Nephron progenitor cell (in vitro differentiated cells): Measurements from ENCODE around the gene SFXN5.

Experiments used
- DNase-seq: peaks from one replicate; pipeline ENCODE4 v3.0.0; 2021
- H3K27ac Mint-ChIP-seq: 2 replicates; pipeline ENCODE4 v1.8.0; 2021; ENCODE audit warnings: mild to moderate bottlenecking, moderate library complexity, mixed read lengths
- H3K27me3 Mint-ChIP-seq: 2 replicates; pipeline ENCODE4 v1.8.0; 2021; ENCODE audit warnings: mild to moderate bottlenecking, low read depth, mixed read lengths; ENCODE audit not compliant: poor library complexity
- H3K36me3 Mint-ChIP-seq: 2 replicates; pipeline ENCODE4 v1.8.0; 2021; ENCODE audit warnings: low read depth, mixed read lengths
- H3K4me1 Mint-ChIP-seq: 2 replicates; pipeline ENCODE4 v1.8.0; 2021; ENCODE audit warnings: mixed read lengths
- H3K4me3 Mint-ChIP-seq: 2 replicates; pipeline ENCODE4 v1.8.0; 2021; ENCODE audit warnings: mild to moderate bottlenecking, moderate library complexity, mixed read lengths
- H3K9me3 Mint-ChIP-seq: 2 replicates; pipeline ENCODE4 v1.8.0; 2021; ENCODE audit warnings: mild to moderate bottlenecking, moderate library complexity, mixed read lengths
- TF ChIP-seq, protein P1 (sequence below): fragments of 200-600 bp; sonication (generic); IDR thresholded peaks from 2 replicates; pipeline ENCODE4 v1.5.0; 2021; ENCODE audit warnings: antibody characterized with exemption

The SFXN5 gene

DNA sequence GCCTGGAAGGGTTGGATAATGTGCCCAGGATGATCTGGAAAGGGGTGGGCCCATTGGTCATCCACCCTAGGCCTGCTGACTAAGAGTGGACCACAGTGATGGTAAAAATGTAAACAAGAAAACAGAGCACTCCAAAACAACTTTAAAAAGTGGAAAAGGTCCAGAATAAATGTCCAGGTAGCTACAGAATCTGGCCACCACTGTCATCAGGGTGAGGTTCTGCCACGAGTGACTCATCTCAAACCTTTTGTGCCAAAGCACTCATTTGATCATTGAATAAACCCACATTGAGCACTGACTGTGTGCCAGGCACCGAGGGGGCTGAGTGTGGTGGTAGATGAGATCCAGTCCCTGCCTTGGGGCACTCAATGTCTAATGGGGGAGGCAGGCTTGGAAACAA lies 89.3 kb downstream of the SFXN5 start:
- H3K4me3 Mint-ChIP-seq: no peak overlapping the region

DNA sequence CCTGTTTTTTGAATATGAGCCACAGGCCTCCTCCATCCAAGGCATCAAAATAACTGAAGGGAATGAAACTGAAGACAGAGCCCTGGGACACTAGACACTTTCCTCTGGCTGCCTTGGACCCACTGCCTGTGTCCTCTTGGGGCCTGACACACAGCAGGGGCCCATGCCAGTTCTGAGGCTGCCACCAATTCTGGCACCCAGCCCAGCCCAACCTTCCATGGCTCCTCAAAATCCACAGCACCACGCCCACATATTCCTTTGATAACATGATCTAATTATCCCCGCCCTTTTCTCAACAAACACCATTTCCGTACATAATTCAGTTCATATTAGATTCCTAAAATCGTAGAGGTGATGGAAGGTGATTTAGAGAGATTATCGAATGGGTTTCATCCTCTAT lies 90.0 kb downstream of the SFXN5 start:
- DNase-seq: no peak
- TF ChIP-seq, protein P1, sequence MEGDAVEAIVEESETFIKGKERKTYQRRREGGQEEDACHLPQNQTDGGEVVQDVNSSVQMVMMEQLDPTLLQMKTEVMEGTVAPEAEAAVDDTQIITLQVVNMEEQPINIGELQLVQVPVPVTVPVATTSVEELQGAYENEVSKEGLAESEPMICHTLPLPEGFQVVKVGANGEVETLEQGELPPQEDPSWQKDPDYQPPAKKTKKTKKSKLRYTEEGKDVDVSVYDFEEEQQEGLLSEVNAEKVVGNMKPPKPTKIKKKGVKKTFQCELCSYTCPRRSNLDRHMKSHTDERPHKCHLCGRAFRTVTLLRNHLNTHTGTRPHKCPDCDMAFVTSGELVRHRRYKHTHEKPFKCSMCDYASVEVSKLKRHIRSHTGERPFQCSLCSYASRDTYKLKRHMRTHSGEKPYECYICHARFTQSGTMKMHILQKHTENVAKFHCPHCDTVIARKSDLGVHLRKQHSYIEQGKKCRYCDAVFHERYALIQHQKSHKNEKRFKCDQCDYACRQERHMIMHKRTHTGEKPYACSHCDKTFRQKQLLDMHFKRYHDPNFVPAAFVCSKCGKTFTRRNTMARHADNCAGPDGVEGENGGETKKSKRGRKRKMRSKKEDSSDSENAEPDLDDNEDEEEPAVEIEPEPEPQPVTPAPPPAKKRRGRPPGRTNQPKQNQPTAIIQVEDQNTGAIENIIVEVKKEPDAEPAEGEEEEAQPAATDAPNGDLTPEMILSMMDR: no peak
- Mint-ChIP-seq H3K27me3 (peaks cover 2% of the 10 kb centered on the region), H3K27ac (no peak overlapping the region), H3K36me3 (no peaks in the 10 kb centered on the region), H3K4me1 (peaks cover 27% of the 10 kb centered on the region), H3K9me3 (no peaks in the 10 kb centered on the region), H3K4me3 (no peak overlapping the region)

More for the DNA sequence above, 89.3 kb downstream of the SFXN5 start:
- TF ChIP-seq, protein P1: no peak
- Mint-ChIP-seq H3K9me3 (no peaks in the 10 kb centered on the region), H3K4me1 (peaks cover 27% of the 10 kb centered on the region), H3K27me3 (peaks cover 2% of the 10 kb centered on the region), H3K27ac (no peak overlapping the region), H3K36me3 (no peaks in the 10 kb centered on the region)
- no peak for DNase-seq

DNA sequence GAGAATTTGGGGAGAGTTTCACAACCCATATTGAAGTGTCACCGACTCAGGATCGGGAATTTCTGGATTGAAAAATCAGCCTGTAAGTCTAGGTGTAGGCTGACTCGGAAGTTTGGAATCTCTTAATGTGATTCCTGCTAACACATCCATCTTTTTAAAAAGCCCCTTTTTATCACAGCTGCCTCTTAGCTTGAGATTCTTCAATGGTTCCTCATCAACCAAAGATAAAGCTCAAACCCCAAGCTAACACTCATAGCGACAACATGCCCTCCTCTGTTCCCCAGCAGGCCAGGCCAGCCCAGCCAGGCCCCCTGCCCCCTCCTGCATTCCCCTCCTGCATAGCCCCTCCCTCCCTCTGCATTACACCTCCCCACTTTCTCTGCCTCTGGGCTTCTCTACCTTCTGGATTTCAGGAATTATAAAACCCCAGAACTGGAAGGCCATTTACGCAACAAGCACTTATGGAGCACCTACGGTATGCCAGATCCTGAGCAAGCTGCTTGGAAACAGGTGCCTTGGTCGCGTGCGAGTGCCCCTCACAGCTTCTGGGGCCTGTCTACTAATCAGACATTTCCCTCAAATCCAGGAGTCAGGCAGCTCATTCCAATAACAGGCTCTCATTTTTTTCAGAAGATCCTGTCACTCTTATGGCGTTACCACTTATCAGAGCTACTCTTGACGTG lies 90.8 kb downstream of the SFXN5 start:
- Mint-ChIP-seq H3K27ac (no peak overlapping the region), H3K4me1 (peaks cover 27% of the 10 kb centered on the region), H3K4me3 (no peak overlapping the region), H3K27me3 (peaks cover 2% of the 10 kb centered on the region), H3K36me3 (no peaks in the 10 kb centered on the region), H3K9me3 (no peaks in the 10 kb centered on the region)
- TF ChIP-seq, protein P1: no peak
- DNase-seq: no peak

DNA sequence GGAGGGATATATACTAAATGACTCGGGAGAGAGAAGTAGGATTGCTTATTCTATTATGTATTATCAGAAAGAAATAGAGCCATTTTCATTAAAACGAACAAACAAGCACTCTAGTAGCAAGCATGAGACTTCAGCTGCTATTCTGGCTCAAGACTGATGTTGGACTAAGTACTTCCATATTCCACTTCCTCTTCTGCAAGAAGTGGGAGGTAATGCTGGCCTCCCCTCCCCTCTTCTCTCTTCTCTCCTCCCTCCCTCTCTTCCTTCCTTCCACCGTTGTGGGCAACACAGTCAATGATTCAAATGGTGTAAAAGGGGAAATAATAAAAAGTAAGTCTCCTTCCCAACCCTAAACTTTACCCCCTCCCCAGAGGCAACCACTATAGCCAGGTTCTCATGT lies 91.6 kb downstream of the SFXN5 start:
- Mint-ChIP-seq H3K36me3 (no peaks in the 10 kb centered on the region), H3K27ac (no peak overlapping the region), H3K9me3 (no peaks in the 10 kb centered on the region), H3K27me3 (peaks cover 10% of the 10 kb centered on the region), H3K4me3 (no peak overlapping the region), H3K4me1 (peaks cover 26% of the 10 kb centered on the region)
- TF ChIP-seq, protein P1: no peak
- DNase-seq: no peak

DNA sequence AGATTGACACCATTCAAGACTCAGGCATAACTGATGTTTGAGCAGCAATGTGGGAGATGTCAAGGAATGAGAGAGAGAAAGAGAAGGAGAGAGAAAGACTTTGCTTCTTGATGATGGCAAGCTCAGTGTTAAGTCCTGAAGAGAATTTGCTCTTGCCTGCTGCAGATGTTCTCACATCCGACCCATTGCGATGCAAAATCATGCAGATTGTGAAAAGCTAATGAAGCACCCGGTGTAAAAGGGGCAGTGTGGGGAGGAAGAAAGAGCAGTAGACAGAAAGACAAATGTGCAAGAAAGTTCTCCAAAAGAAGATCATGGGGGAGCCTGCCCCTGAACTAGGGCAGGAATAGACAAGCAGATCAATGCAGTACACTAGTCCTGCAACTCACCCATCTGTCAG lies 96.5 kb downstream of the SFXN5 start:
- Mint-ChIP-seq H3K27ac (no peak overlapping the region), H3K36me3 (no peaks in the 10 kb centered on the region), H3K27me3 (peaks cover 21% of the 10 kb centered on the region), H3K9me3 (no peaks in the 10 kb centered on the region), H3K4me3 (no peak overlapping the region), H3K4me1 (no peaks in the 10 kb centered on the region)
- TF ChIP-seq, protein P1: no peak
- DNase-seq: no peak

DNA sequence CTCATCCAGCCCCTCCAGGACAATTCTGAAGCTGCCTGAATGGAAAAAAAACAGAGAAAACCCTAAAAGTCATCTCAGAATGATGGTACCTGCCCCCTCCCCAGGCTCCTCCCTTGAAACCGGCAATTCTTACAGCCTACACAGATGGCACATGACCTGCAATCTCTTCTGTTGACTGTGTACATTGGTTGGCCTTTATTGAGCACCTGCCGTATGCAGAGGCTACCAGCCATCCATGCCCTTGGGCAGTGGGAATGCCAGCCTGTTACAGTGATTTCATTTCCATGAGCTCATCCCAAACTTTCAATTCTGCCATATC lies 97.1 kb downstream of the SFXN5 start:
- H3K27ac Mint-ChIP-seq: no peak overlapping the region
- H3K4me1 Mint-ChIP-seq: no peaks in the 10 kb centered on the region
- DNase-seq: no peak
- TF ChIP-seq, protein P1: no peak
- H3K36me3 Mint-ChIP-seq: no peaks in the 10 kb centered on the region
- H3K9me3 Mint-ChIP-seq: no peaks in the 10 kb centered on the region
- peaks cover 23% of the 10 kb centered on the region for H3K27me3 Mint-ChIP-seq
- no peak overlapping the region for H3K4me3 Mint-ChIP-seq
